Stimulated activated CD4-positive, alpha-beta T cell treated with anti-CD3 and anti-CD28 coated beads, Interleukin-2, amount 100 ng/mL, for 48 hours (primary cell): Measurements from ENCODE around the gene GIMAP1.
"Not testable (repeated sequence)": the region's sequence is repeated elsewhere in the genome, so short reads cannot be mapped to it uniquely, and the experiment has no call there.

ENCODE experiments used
- DNase-seq, 2 donors: peaks; one replicate each; pipeline ENCODE4 v3.0.0-alpha.2; 2020

Gene GIMAP1

GRCh38 chr7:150716368-150716767 lies at the start of gene GIMAP1:
Gene GIMAP1 (plus strand): TSS chr7:150716613. CDS start chr7:150719048, 2,435 bp downstream.
- DNase-seq, result peak in 1 of 2 donors; percentile 44

GRCh38 chr7:150668472-150668911 lies 47.9 kb upstream of the GIMAP1 start:
- DNase-seq, result peak in 1 of 2 donors; percentile 37

GRCh38 chr7:150668977-150669376 lies 47.4 kb upstream of the GIMAP1 start:
- no peak for DNase-seq

- DNase-seq, result not testable (repeated sequence)
These were observed 44.4 kb upstream of the GIMAP1 start for GRCh38 chr7:150671798-150672585.

GRCh38 chr7:150675714-150676113 lies 40.7 kb upstream of the GIMAP1 start:
- no peak for DNase-seq

GRCh38 chr7:150676276-150676675 lies 40.1 kb upstream of the GIMAP1 start:
- DNase-seq, result not testable (repeated sequence)

- not testable (repeated sequence) for DNase-seq
These were observed 39.6 kb upstream of the GIMAP1 start for GRCh38 chr7:150676854-150677253.

- DNase-seq, result peak in 1 of 2 donors; percentile 44
These were observed 37.8 kb upstream of the GIMAP1 start for GRCh38 chr7:150678601-150679000.

GRCh38 chr7:150680364-150680763 lies 36.0 kb upstream of the GIMAP1 start:
- DNase-seq, result not testable (repeated sequence)

GRCh38 chr7:150685219-150686029 lies 31.0 kb upstream of the GIMAP1 start, which contains the start of gene GIMAP2:
Gene GIMAP2 (plus strand): TSS chr7:150685706. CDS start chr7:150687060, 1,354 bp downstream.
- DNase-seq, result no peak

GRCh38 chr7:150686030-150686631 lies 30.3 kb upstream of the GIMAP1 start:
- DNase-seq, result no peak

GRCh38 chr7:150688630-150689029 lies 27.8 kb upstream of the GIMAP1 start:
- DNase-seq, result no peak

- no peak for DNase-seq
These were observed 20.8 kb upstream of the GIMAP1 start for GRCh38 chr7:150695654-150696053.

- DNase-seq, result no peak
These were observed 13.2 kb upstream of the GIMAP1 start for GRCh38 chr7:150703209-150703608.

- DNase-seq, result no peak
These were observed 1.1 kb upstream of the GIMAP1 start for GRCh38 chr7:150715293-150715692.

- DNase-seq, result no peak
These were observed 675 bp upstream of the GIMAP1 start for GRCh38 chr7:150715738-150716137.

- no peak for DNase-seq
These were observed 526 bp downstream of the GIMAP1 start for GRCh38 chr7:150716939-150717338.

GRCh38 chr7:150717814-150718420 lies 1.5 kb downstream of the GIMAP1 start:
- no peak for DNase-seq

- DNase-seq, result no peak
These were observed 3.0 kb downstream of the GIMAP1 start for GRCh38 chr7:150719436-150719835.

GRCh38 chr7:150719960-150720891 lies 3.8 kb downstream of the GIMAP1 start:
- DNase-seq, result no peak

- no peak for DNase-seq
These were observed 5.6 kb downstream of the GIMAP1 start for GRCh38 chr7:150721970-150722373.
